Esophagus squamous epithelium (tissue), 5 donors: ENCODE measurements around the gene SQOR. TPM values are rescaled to one million over a fixed set of nuclear protein-coding genes. Genes with fewer than 3 reads are reported as not detected.

Source experiments
- DNase-seq: peaks from one replicate; lab custom pipeline; 2025; lab: John Stamatoyannopoulos, UW
- H3K27ac ChIP-seq, 4 donors: fragments of 200-600 bp; sonication (generic); one replicate each; pipeline ENCODE4 v1.5.1; 2016 to 2019; ENCODE audit warnings: mild to moderate bottlenecking in 1 of 4
- H3K27me3 ChIP-seq, 4 donors: fragments of 200-600 bp; sonication (generic); 1 replicate in 3 of 4; 2 replicates in 1 of 4; pipeline versions ENCODE4 v1.5.1 to v1.6.0; 2017 to 2021; ENCODE audit warnings: antibody characterized with exemption in 1 of 4
- H3K36me3 ChIP-seq, 3 donors: fragments of 200-600 bp; sonication (generic); one replicate each; pipeline ENCODE4 v1.5.1; 2016 to 2019
- H3K4me1 ChIP-seq, 3 donors: fragments of 200-600 bp; sonication (generic); one replicate each; pipeline ENCODE4 v1.5.1; 2017 to 2019
- H3K4me3 ChIP-seq, 4 donors: fragments of 200-600 bp; sonication (generic); 1 replicate in 3 of 4; 2 replicates in 1 of 4; pipeline ENCODE4 v1.5.1; 2016 to 2019; ENCODE audit warnings: mild to moderate bottlenecking in 2 of 4, moderate library complexity in 1 of 4
- H3K9me3 ChIP-seq, 3 donors: fragments of 200-600 bp; sonication (generic); one replicate each; pipeline ENCODE4 v1.5.1; 2016 to 2019
- POLR2A ChIP-seq, 4 donors: fragments of 450-650 bp; IDR thresholded peaks; one replicate each; pipeline ENCODE4 v1.6.1; 2017; ENCODE audit warnings: antibody characterized with exemption in 4 of 4, mild to moderate bottlenecking in 4 of 4, moderate library complexity in 3 of 4
- WGBS, 2 donors: methylation state at CpG; one replicate each; pipeline ENCODE4 v1.1.5; 2018; 5-methylcytosine and 5-hydroxymethylcytosine counted together
- intact Hi-C: fragments of 100-400 bp; cut with DNase I; formaldehyde crosslinking; loops from one replicate; pipeline ENCODE4 v1.15.0; 2022
- total RNA-seq, 4 donors: library from RNA; depleted of rRNA; stranded (reverse); fragments of >200 nt; gene quantifications; one replicate each; pipeline ENCODE4 v1.1.0, GENCODE V29; 2016
- TF ChIP-seq, protein P1 (sequence below), 6 experiments: fragments of 450-650 bp in 4 of 6; fragments of 200-600 bp in 2 of 6; sonication (generic) in 2 of 6; IDR thresholded peaks; one replicate each; pipeline ENCODE4 v1.5.1; 2016 to 2019; ENCODE audit warnings: antibody characterized with exemption in 6 of 6, mild to moderate bottlenecking in 4 of 6, moderate library complexity in 4 of 6
- donor health status: DM: yes; HTN: yes; CAD: no.

Gene SQOR
- total RNA-seq, result 100 to 1,000 TPM in 3 of 4 donors, 10 to 100 TPM in 1; 88.7 to 178 (median 128) TPM

DNA sequence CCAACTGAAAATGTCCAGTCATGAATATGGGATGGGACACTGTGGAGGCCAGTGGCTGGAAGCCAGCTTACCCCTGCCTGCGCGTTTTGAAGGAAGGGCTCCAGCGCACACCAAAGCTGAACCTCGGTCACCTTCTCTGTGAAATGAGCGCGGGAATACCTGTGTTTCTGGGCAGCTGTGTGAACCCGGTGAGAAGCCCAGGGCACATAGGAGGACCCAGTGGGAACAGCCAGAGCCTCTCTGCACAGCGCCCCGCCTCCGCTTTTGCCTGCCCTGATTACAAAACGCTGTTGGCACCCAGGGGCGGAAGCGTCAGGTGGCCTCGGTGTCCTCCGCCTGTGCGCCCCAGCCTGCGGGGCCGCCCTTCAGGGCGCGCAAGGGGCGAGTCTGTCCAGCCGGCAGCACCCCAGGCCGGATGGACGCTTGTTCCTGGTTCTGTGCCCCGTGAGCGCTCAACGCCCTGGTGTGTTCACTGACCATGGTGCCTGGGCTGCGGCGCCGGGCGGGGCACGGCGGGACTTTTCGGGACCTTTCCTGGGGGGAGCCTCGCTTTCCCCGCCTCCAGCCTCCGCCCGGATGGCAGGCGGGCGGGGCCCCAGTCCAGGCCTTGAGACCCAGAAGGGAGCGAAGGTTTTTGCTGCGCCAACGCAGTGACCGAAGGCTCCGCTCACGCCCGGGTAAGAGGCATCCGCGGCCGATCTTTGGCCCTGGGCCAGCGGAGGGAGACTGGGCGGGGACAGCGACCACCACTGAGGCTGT lies at the start of gene SQOR:
SQOR (plus strand) TSS at position 598 of the 759 bp plus-strand sequence. CDS start 23,895 bp downstream, outside the sequence.
- H3K4me1 ChIP-seq, result peaks cover 33 to 74% (median 38%) of the 10 kb centered on the region in 3 donors
- TF ChIP-seq, protein P1, sequence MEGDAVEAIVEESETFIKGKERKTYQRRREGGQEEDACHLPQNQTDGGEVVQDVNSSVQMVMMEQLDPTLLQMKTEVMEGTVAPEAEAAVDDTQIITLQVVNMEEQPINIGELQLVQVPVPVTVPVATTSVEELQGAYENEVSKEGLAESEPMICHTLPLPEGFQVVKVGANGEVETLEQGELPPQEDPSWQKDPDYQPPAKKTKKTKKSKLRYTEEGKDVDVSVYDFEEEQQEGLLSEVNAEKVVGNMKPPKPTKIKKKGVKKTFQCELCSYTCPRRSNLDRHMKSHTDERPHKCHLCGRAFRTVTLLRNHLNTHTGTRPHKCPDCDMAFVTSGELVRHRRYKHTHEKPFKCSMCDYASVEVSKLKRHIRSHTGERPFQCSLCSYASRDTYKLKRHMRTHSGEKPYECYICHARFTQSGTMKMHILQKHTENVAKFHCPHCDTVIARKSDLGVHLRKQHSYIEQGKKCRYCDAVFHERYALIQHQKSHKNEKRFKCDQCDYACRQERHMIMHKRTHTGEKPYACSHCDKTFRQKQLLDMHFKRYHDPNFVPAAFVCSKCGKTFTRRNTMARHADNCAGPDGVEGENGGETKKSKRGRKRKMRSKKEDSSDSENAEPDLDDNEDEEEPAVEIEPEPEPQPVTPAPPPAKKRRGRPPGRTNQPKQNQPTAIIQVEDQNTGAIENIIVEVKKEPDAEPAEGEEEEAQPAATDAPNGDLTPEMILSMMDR (IDR thresholded peaks at IDR 0.05), result peak in 2 of 6 experiments; percentile 4 to 21
- peak in 3 of 4 donors; percentile 43 to 91 (median 85) for TF ChIP-seq POLR2A (IDR thresholded peaks at IDR 0.05)
- DNase-seq, result peak; percentile 60
- H3K27ac ChIP-seq, result peak within 1 kb of the TSS; percentile 90 to 99 (median 96)
- H3K4me3 ChIP-seq, result peak within 1 kb of the TSS; percentile 57 to 85 (median 80)
- WGBS, 2 donors, result 0 to 23% methylated on average over 3 to 9 of the region's 53 CpGs
- no peaks in the 10 kb centered on the region for H3K27me3 ChIP-seq
- H3K9me3 ChIP-seq, result no peaks in the 10 kb centered on the region
- H3K36me3 ChIP-seq, result no peaks in the 10 kb centered on the region
- intact Hi-C loops, result no loop called here

DNA sequence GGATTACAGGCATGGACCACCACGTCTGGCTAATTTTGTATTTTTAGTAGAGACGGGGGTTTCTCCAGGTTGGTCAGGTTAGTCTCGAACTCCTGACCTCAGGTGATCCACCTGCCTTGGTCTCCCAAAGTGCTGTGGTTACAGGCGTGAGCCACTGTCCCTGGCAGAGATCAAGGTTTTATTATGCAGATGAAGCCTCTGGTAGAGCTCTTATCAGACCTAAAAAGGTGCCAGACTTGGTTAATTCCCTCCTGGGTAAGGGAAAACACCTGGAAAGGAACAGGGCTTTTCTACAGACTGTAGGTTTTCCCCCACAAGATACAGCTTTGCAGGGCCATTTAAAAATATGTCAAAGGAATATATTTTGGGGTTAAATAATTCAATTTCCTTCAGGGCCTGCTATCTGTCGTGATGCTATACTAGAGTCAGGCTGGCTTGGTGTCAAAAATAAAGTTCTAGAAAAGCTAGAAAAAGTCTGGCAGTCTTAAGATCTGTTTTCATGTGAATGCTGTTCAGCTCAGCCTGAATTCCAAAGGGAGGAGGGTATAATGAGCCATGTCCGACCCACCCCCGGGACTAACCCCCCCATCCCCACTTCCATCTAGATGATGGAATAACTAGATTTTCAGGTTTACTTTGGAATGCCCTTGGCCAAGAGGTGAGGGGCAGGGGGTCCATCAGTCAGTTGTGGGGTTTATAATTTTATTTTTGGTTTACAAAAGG lies 49.6 kb upstream of the SQOR start:
- intact Hi-C loops, result no loop called here
- 41 to 71% methylated on average over 4 to 7 of the region's 7 CpGs for WGBS, 2 donors
- Histone ChIP-seq H3K9me3 (no peaks in the 10 kb centered on the region), H3K36me3 (no peaks in the 10 kb centered on the region), H3K27me3 (no peaks in the 10 kb centered on the region), H3K27ac (no peak overlapping the region), H3K4me3 (no peak overlapping the region), H3K4me1 (peaks cover 0 to 41% (median 23%) of the 10 kb centered on the region in 3 donors)
- TF ChIP-seq POLR2A (IDR thresholded peaks at IDR 0.05), result no peak
- TF ChIP-seq, protein P1 (IDR thresholded peaks at IDR 0.05), result no peak
- DNase-seq, result no peak

DNA sequence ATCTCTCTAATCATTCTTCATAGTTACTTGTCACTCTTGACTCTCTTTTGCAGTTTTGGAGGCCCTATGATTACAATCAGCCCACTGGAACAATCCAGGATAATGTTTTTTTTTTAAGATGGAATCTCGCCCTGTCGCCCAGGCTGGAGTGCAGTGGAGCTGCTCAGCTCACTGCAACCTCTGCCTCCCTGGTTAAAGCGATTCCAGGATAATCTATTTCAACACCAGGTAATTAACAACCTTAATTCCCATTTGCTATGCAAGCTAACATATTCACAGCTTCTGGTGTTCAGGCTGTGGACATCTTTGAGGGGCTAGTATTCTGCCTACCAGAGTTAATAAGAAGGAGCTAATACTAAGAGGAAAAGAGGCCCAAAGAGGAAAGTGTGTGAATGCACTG lies 48.7 kb upstream of the SQOR start:
- intact Hi-C loops, result no loop called here
- Histone ChIP-seq H3K4me3 (peak overlapping the region; percentile 79 to 89 (median 81)), H3K4me1 (peaks cover 0 to 50% (median 25%) of the 10 kb centered on the region in 3 donors), H3K27ac (peak overlapping the region; percentile 93 to 98 (median 98)), H3K36me3 (no peaks in the 10 kb centered on the region), H3K9me3 (no peaks in the 10 kb centered on the region), H3K27me3 (no peaks in the 10 kb centered on the region)
- DNase-seq, result no peak
- no peak for TF ChIP-seq POLR2A (IDR thresholded peaks at IDR 0.05)
- TF ChIP-seq, protein P1 (IDR thresholded peaks at IDR 0.05), result no peak
- WGBS, 2 donors, result 79 to 83% methylated on average over 2 to 3 of the region's 3 CpGs

DNA sequence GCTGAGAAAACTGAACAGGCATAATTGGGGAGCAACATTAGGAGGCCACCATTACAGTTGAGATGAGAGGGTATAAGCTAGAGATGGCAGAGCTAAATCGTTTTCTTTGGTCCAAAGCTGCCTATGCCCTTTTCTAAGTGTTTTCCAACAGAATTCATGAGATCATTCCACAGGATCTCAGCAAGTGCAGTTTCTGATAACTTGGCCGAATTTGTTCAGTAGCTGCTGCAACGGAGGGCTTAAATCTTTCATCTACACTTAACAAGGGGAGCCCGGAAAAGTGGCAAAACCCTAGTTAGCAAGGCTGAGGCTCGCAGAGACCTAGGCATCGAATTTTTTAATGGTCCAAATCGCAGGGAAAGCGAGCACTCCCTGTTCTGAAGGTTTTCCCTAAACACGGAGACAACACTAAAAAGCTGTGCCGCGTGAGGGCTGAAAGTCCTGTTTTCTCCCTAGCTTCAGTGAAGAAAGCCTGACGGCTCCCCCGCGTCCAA lies 48.2 kb upstream of the SQOR start:
- H3K27ac ChIP-seq, result peak overlapping the region; percentile 93 to 98 (median 98)

More for the DNA sequence above, 48.2 kb upstream of the SQOR start:
- intact Hi-C loops, result no loop called here
- H3K36me3 ChIP-seq, result peaks cover 0 to 2% (median 0%) of the 10 kb centered on the region in 3 donors
- no peaks in the 10 kb centered on the region for H3K9me3 ChIP-seq
- peak overlapping the region; percentile 79 to 89 (median 81) for H3K4me3 ChIP-seq
- H3K4me1 ChIP-seq, result peaks cover 0 to 56% (median 25%) of the 10 kb centered on the region in 3 donors
- no peak for DNase-seq
- H3K27me3 ChIP-seq, result no peaks in the 10 kb centered on the region
- TF ChIP-seq POLR2A (IDR thresholded peaks at IDR 0.05), result no peak
- TF ChIP-seq, protein P1 (IDR thresholded peaks at IDR 0.05), result no peak
- 0 to 1% methylated on average over 12 to 14 of the region's 14 CpGs for WGBS, 2 donors
